H1 (cell line): ENCODE data around the gene PRDX5. TPM values are rescaled to one million over a fixed set of nuclear protein-coding genes. Genes with fewer than 3 reads are reported as not detected.

ENCODE experiments used
- CTCF ChIA-PET: fragments of 300-600 bp; sonication (Branson Sonifier 250); formaldehyde crosslinking; loops from one replicate; lab custom pipeline; 2021; ENCODE audit not compliant: partially characterized antibody; lab: Charles Lee
- POLR2A ChIA-PET: fragments of 300-600 bp; sonication (Branson Sonifier 250); formaldehyde crosslinking; loops from one replicate; lab custom pipeline; 2021; ENCODE audit warnings: inconsistent platforms; ENCODE audit not compliant: partially characterized antibody; lab: Charles Lee
- DNase-seq, 2 experiments: peaks; one replicate each; pipeline versions ENCODE4 v3.0.0 to v3.0.0-alpha.2; 2010 to 2022; ENCODE audit warnings: low spot score in 2 of 2, low read depth in 1 of 2, mixed read lengths in 1 of 2
- FAIRE-seq: peaks from 2 replicates; lab custom pipeline; 2011; peaks lifted over from hg19 to GRCh38; lab: Jason Lieb, UNC
- H2AFZ ChIP-seq: 2 replicates; pipeline ENCODE4 v1.8.1; 2012; ENCODE audit warnings: low read length, inconsistent platforms
- H2AK5ac ChIP-seq: 2 replicates; pipeline ENCODE4 v1.6.1; 2013; ENCODE audit warnings: low read depth, low read length
- H2BK120ac ChIP-seq: replicated peaks from 2 replicates; pipeline ENCODE3; 2013; ENCODE audit warnings: low read depth, low read length, inconsistent platforms
- H2BK12ac ChIP-seq: 2 replicates; pipeline ENCODE4 v1.6.1; 2013; ENCODE audit warnings: low read depth, low read length
- H2BK15ac ChIP-seq: 2 replicates; pipeline ENCODE4 v1.6.1; 2013; ENCODE audit warnings: low read length
- H2BK20ac ChIP-seq: 2 replicates; pipeline ENCODE4 v1.6.1; 2013; ENCODE audit warnings: low read length
- H2BK5ac ChIP-seq: 2 replicates; pipeline ENCODE4 v1.6.1; 2013; ENCODE audit warnings: low read depth, low read length
- H3K14ac ChIP-seq: 2 replicates; pipeline ENCODE4 v1.6.1; 2013; ENCODE audit warnings: inconsistent platforms; ENCODE audit not compliant: insufficient read length
- H3K18ac ChIP-seq: 2 replicates; pipeline ENCODE4 v1.6.1; 2013; ENCODE audit warnings: low read length; ENCODE audit errors: extremely low read depth
- H3K23ac ChIP-seq: 2 replicates; pipeline ENCODE4 v1.6.1; 2013; ENCODE audit warnings: inconsistent platforms; ENCODE audit not compliant: insufficient read length
- H3K23me2 ChIP-seq: 2 replicates; pipeline ENCODE4 v1.6.1; 2013; ENCODE audit warnings: low read depth, low read length
- H3K27ac ChIP-seq: 2 replicates; pipeline ENCODE4 v1.6.1; 2011; ENCODE audit warnings: low read depth, low read length, inconsistent platforms
- H3K27me3 ChIP-seq, 4 experiments: replicated peaks in 1 of 4; 1 replicate in 1 of 4; 2 replicates in 3 of 4; pipeline versions ENCODE4 v1.6.1 to v1.8.1; 2011 to 2013; ENCODE audit warnings: low read length in 3 of 4, mild to moderate bottlenecking in 3 of 4, inconsistent platforms in 2 of 4, mixed read lengths in 2 of 4, moderate library complexity in 1 of 4; ENCODE audit not compliant: control insufficient read depth in 3 of 4, insufficient read depth in 3 of 4; ENCODE audit errors: extremely low read depth in 1 of 4
- H3K36me3 ChIP-seq, 4 experiments: 2 replicates each; pipeline versions ENCODE4 v1.6.1 to v1.8.1; 2011 to 2013; ENCODE audit warnings: mild to moderate bottlenecking in 4 of 4, low read length in 3 of 4, moderate library complexity in 2 of 4, control low read depth in 1 of 4, inconsistent platforms in 1 of 4; ENCODE audit not compliant: insufficient read depth in 4 of 4, control insufficient read depth in 2 of 4
- H3K4ac ChIP-seq: replicated peaks from 2 replicates; pipeline ENCODE3; 2013; ENCODE audit warnings: low read length, low read depth, mixed read lengths, inconsistent platforms; ENCODE audit not compliant: insufficient read length
- H3K4me1 ChIP-seq, 4 experiments: replicated peaks in 1 of 4; 1 replicate in 1 of 4; 2 replicates in 3 of 4; pipeline versions ENCODE4 v1.6.1 to v1.8.1; 2011 to 2013; ENCODE audit warnings: low read length in 3 of 4, inconsistent platforms in 2 of 4, mixed read lengths in 1 of 4; ENCODE audit not compliant: insufficient read depth in 4 of 4, control insufficient read depth in 3 of 4
- H3K4me2 ChIP-seq, 2 experiments: 2 replicates each; pipeline versions ENCODE4 v1.6.1 to v1.8.1; 2011 to 2013; ENCODE audit warnings: low read depth in 2 of 2, low read length in 2 of 2, control low read depth in 1 of 2, inconsistent platforms in 1 of 2, mild to moderate bottlenecking in 1 of 2; ENCODE audit not compliant: insufficient read depth in 1 of 2
- H3K4me3 ChIP-seq, 4 experiments: fragments of 200-600, 300-600 bp in 1 of 4; sonication (generic), shearing (Covaris generic), sonication (Bioruptor Twin) in 1 of 4; 2 replicates each; pipeline versions ENCODE4 v1.5.1 to v1.8.1; 2011 to 2016; ENCODE audit warnings: low read length in 4 of 4, low read depth in 3 of 4, control low read depth in 2 of 4, inconsistent platforms in 2 of 4, mild to moderate bottlenecking in 2 of 4, mixed read lengths in 1 of 4, moderate library complexity in 1 of 4; ENCODE audit not compliant: insufficient read depth in 2 of 4; ENCODE audit errors: extremely low read depth in 1 of 4
- H3K56ac ChIP-seq: replicated peaks from 2 replicates; pipeline ENCODE3; 2013; ENCODE audit warnings: low read depth, mild to moderate bottlenecking, mixed read lengths, low read length, inconsistent platforms; ENCODE audit not compliant: insufficient read length
- H3K79me1 ChIP-seq: 2 replicates; pipeline ENCODE4 v1.6.1; 2013; ENCODE audit warnings: low read depth, low read length, control low read depth
- H3K79me2 ChIP-seq, 2 experiments: 2 replicates each; pipeline versions ENCODE4 v1.6.1 to v1.8.1; 2012 to 2013; ENCODE audit warnings: low read length in 2 of 2, mild to moderate bottlenecking in 2 of 2, inconsistent platforms in 1 of 2; ENCODE audit not compliant: insufficient read depth in 2 of 2, control insufficient read depth in 1 of 2
- H3K9ac ChIP-seq, 4 experiments: replicated peaks in 1 of 4; 1 replicate in 1 of 4; 2 replicates in 3 of 4; pipeline versions ENCODE4 v1.6.1 to v1.8.1; 2011 to 2013; ENCODE audit warnings: low read depth in 3 of 4, low read length in 3 of 4, control low read depth in 2 of 4, mild to moderate bottlenecking in 2 of 4, moderate library complexity in 2 of 4, inconsistent platforms in 1 of 4; ENCODE audit errors: extremely low read depth in 1 of 4
- H3K9me3 ChIP-seq, 2 experiments: 2 replicates each; pipeline versions ENCODE4 v1.6.1 to v1.8.1; 2012 to 2013; ENCODE audit warnings: mild to moderate bottlenecking in 2 of 2, moderate library complexity in 2 of 2, control low read depth in 1 of 2, inconsistent platforms in 1 of 2, low read depth in 1 of 2, low read length in 1 of 2, mixed read lengths in 1 of 2; ENCODE audit not compliant: insufficient read depth in 2 of 2
- H4K20me1 ChIP-seq, 2 experiments: replicated peaks in 1 of 2; 2 replicates each; pipeline versions ENCODE3 to v1.8.1; 2011 to 2013; ENCODE audit warnings: inconsistent platforms in 2 of 2, low read length in 2 of 2, mild to moderate bottlenecking in 1 of 2; ENCODE audit not compliant: insufficient read depth in 2 of 2, control insufficient read depth in 1 of 2
- H4K5ac ChIP-seq: 2 replicates; pipeline ENCODE4 v1.6.1; 2013; ENCODE audit warnings: low read length, low read depth, mixed read lengths, inconsistent platforms; ENCODE audit not compliant: insufficient read length
- H4K8ac ChIP-seq: 2 replicates; pipeline ENCODE4 v1.8.0; 2013; ENCODE audit warnings: mild to moderate bottlenecking, moderate library complexity, low read length, inconsistent platforms; ENCODE audit not compliant: insufficient read depth; ENCODE audit errors: extremely low read depth
- H4K91ac ChIP-seq: replicated peaks from 2 replicates; pipeline ENCODE3; 2013; ENCODE audit warnings: low read length, mixed read lengths, inconsistent platforms; ENCODE audit not compliant: insufficient read length
- BACH1 ChIP-seq: IDR thresholded peaks from 2 replicates; pipeline ENCODE4 v1.6.1; 2012; ENCODE audit warnings: low read length, improper control_type of control experiment
- CEBPB ChIP-seq: IDR thresholded peaks from 2 replicates; pipeline ENCODE4 v1.6.1; 2012; ENCODE audit warnings: low read depth, low read length
- CTCF ChIP-seq, 3 experiments: IDR thresholded peaks; 1 replicate in 2 of 3; 2 replicates in 1 of 3; pipeline versions ENCODE4 v1.5.1 to v1.6.1; 2011; ENCODE audit warnings: low read length in 3 of 3, mild to moderate bottlenecking in 3 of 3, inconsistent platforms in 2 of 3, low read depth in 1 of 3, moderate library complexity in 1 of 3; ENCODE audit not compliant: insufficient read depth in 1 of 3; ENCODE audit errors: control extremely low read depth in 1 of 3
- KDM4A ChIP-seq: IDR thresholded peaks from one replicate; pipeline ENCODE4 v1.7.1; 2012; ENCODE audit warnings: low read depth, mild to moderate bottlenecking, moderate library complexity, low read length, inconsistent platforms; ENCODE audit not compliant: severe bottlenecking
- KDM5A ChIP-seq: fragments of 200-600 bp; IDR thresholded peaks from 2 replicates; pipeline ENCODE4 v1.7.1; 2012; ENCODE audit warnings: mild to moderate bottlenecking, low read length, inconsistent platforms, mixed read lengths
- RFX5 ChIP-seq: IDR thresholded peaks from 2 replicates; pipeline ENCODE4 v1.6.1; 2011; ENCODE audit warnings: low read depth, low read length, improper control_type of control experiment, borderline replicate concordance
- RXRA ChIP-seq: IDR thresholded peaks from 2 replicates; pipeline ENCODE4 v1.6.1; 2011; ENCODE audit warnings: low read depth, mild to moderate bottlenecking, low read length, moderate library complexity; ENCODE audit not compliant: insufficient read depth
- SIRT6 ChIP-seq: IDR thresholded peaks from one replicate; pipeline ENCODE4 v1.7.1; 2012; ENCODE audit warnings: low read length, inconsistent platforms
- SIX5 ChIP-seq: IDR thresholded peaks from 2 replicates; pipeline ENCODE4 v1.6.1; 2011; ENCODE audit warnings: mild to moderate bottlenecking, low read depth, low read length
- SP4 ChIP-seq: IDR thresholded peaks from 2 replicates; pipeline ENCODE4 v1.6.1; 2012; ENCODE audit warnings: low read length, inconsistent platforms
- ZNF274 ChIP-seq: IDR thresholded peaks from 2 replicates; pipeline ENCODE4 v1.7.0; 2012; ENCODE audit warnings: low read length, borderline replicate concordance; ENCODE audit errors: extremely low read depth
- WGBS, 2 experiments: shearing (Covaris generic) in 1 of 2; methylation state at CpG; one replicate each; pipeline versions ENCODE4 v1.1.6 to v1.1.7; 2013 to 2015; ENCODE audit warnings: low lambda C conversion rate in 2 of 2, mixed read lengths in 2 of 2, inconsistent platforms in 1 of 2, low coverage in 1 of 2, missing lambda C conversion rate in 1 of 2; ENCODE audit not compliant: insufficient replicate concordance in 2 of 2, insufficient coverage in 1 of 2, insufficient read length in 1 of 2; ENCODE audit errors: extremely low coverage in 1 of 2, missing lambda C conversion rate in 1 of 2; 5-methylcytosine and 5-hydroxymethylcytosine counted together
- polyA plus RNA-seq, 7 experiments: library from polyadenylated mRNA; depleted of rRNA in 3 of 7; stranded (reverse) in 5 of 7; unstranded in 2 of 7; fragments of >200 nt in 5 of 7; fragments of 200-250 nt in 2 of 7; gene quantifications; 1 replicate in 5 of 7; 2 replicates in 1 of 7; 4 replicates in 1 of 7; pipeline versions ENCODE4 v1.2.1 to v1.2.3, GENCODE V29; 2011 to 2013; ENCODE audit warnings: missing spikeins in 2 of 7, mixed read lengths in 2 of 7
- total RNA-seq: library from RNA; stranded (reverse); fragmentation: NEBNext Ultra II Directional; extraction: Animal tissue kit (Norgen Biotek cat#: 25700); gene quantifications from 2 replicates; pipeline ENCODE4 v1.2.1, GENCODE V29; 2021

PRDX5 gene
- total and polyA plus RNA-seq, 2 of the 8 experiments (the other 6 are each of a cell fraction or from before 2014, with no cell fraction given): 201 to 582 TPM

GRCh38 chr11:64278576-64279190 is 39.2 kb upstream of the PRDX5 start:
- Histone ChIP-seq H2AK5ac (no peak overlapping the region), H4K5ac (no peak overlapping the region), H3K36me3 (no peaks in the 10 kb centered on the region; a peak in 1 of 8 replicates), H4K8ac (no peak overlapping the region), H2BK120ac (no peak overlapping the region), H3K14ac (no peak overlapping the region), H4K91ac (no peak overlapping the region), H3K9me3 (no peaks in the 10 kb centered on the region), H3K27me3 (no peaks in the 10 kb centered on the region), H4K20me1 (no peaks in the 10 kb centered on the region), H3K23ac (no peak overlapping the region), H3K4me3 (no peak overlapping the region), H2BK12ac (no peak overlapping the region), H3K23me2 (no peaks in the 10 kb centered on the region), H3K4ac (no peak overlapping the region), H3K56ac (no peak overlapping the region), H3K9ac (no peak overlapping the region), H2AFZ (no peak overlapping the region), H2BK5ac (no peak overlapping the region), H3K4me1 (peaks cover 0 to 5% (median under 1%) of the 10 kb centered on the region in 4 experiments; a peak in 1 of 7 replicates), H3K27ac (no peak overlapping the region), H3K18ac (no peak overlapping the region), H3K4me2 (no peak overlapping the region), H3K79me1 (no peaks in the 10 kb centered on the region; the same call in 1 of the 2 replicates), H2BK20ac (no peak overlapping the region), H2BK15ac (no peak overlapping the region), H3K79me2 (no peaks in the 10 kb centered on the region)
- FAIRE-seq (no peak), DNase-seq (no peak)
- ChIA-PET CTCF (interaction anchor here (0.7 to 13.7 kb wide), 9 partner anchors 9 to 78 kb away, joined by 3 to 168 read pairs (median 5); partner anchors contain the start of genes CATSPERZ, ESRRA and FERMT3), POLR2A (interaction anchor here (0.6 to 9.5 kb wide), 6 partner anchors 9 to 33 kb away, joined by 3 to 79 read pairs (median 4); partner anchors contain the start of gene PLCB3)
- WGBS, 2 experiments: 94% methylated on average over 8 of the region's 8 CpGs; no CpG with 5 or more reads in 1 of the 2 experiments
- TF ChIP-seq KDM5A: no peak
- no peak for TF ChIP-seq RXRA
- TF ChIP-seq CEBPB: no peak
- TF ChIP-seq SIX5: no peak
- TF ChIP-seq CTCF (IDR thresholded peaks at IDR 0.05; ENCODE audit: control extremely low read depth in 1 of 3, insufficient read depth in 1 of 3, low read depth in 1 of 3, low read length in 3 of 3): no peak
- no peak for TF ChIP-seq KDM4A
- no peak for TF ChIP-seq RFX5
- TF ChIP-seq ZNF274: no peak
- no peak for TF ChIP-seq SP4
- no peak for TF ChIP-seq BACH1
- TF ChIP-seq SIRT6: no peak
